ENCODE results near the gene SPPL2B.
"Not testable (repeated sequence)": the region's sequence is repeated elsewhere in the genome, so short reads cannot be mapped to it uniquely, and the experiment has no call there.

SPPL2B gene

GRCh38 chr19:2338055-2338615 lies 9.7 kb downstream of the SPPL2B start:
- no peak for DNase-seq (ENCODE audit: low read depth in 1 of 2, low spot score in 1 of 2)

GRCh38 chr19:2338751-2339643 lies 10.5 kb downstream of the SPPL2B start:
- DNase-seq (ENCODE audit: low read depth in 1 of 2, low spot score in 1 of 2): no peak

- no peak for DNase-seq (ENCODE audit: low read depth in 1 of 2, low spot score in 1 of 2)
Measured at GRCh38 chr19:2339644-2340310, 11.3 kb downstream of the SPPL2B start.

GRCh38 chr19:2340496-2341243 lies 12.2 kb downstream of the SPPL2B start:
- no peak for DNase-seq (ENCODE audit: low read depth in 1 of 2, low spot score in 1 of 2)

- no peak for DNase-seq (ENCODE audit: low read depth in 1 of 2, low spot score in 1 of 2)
Measured at GRCh38 chr19:2341244-2341751, 12.8 kb downstream of the SPPL2B start.

GRCh38 chr19:2341982-2342381 lies 13.5 kb downstream of the SPPL2B start:
- no peak for DNase-seq (ENCODE audit: low read depth in 1 of 2, low spot score in 1 of 2)

GRCh38 chr19:2342656-2343288 lies 14.3 kb downstream of the SPPL2B start:
- no peak for DNase-seq (ENCODE audit: low read depth in 1 of 2, low spot score in 1 of 2)

- no peak for DNase-seq (ENCODE audit: low read depth in 1 of 2, low spot score in 1 of 2)
Measured at GRCh38 chr19:2343289-2343982, 15.0 kb downstream of the SPPL2B start.

GRCh38 chr19:2344381-2344870 lies 15.9 kb downstream of the SPPL2B start:
- DNase-seq (ENCODE audit: low read depth in 1 of 2, low spot score in 1 of 2): no peak

GRCh38 chr19:2345076-2345475 lies 16.6 kb downstream of the SPPL2B start:
- DNase-seq (ENCODE audit: low read depth in 1 of 2, low spot score in 1 of 2): no peak

GRCh38 chr19:2345794-2346663 lies 17.5 kb downstream of the SPPL2B start:
- DNase-seq (ENCODE audit: low read depth in 1 of 2, low spot score in 1 of 2): no peak

- DNase-seq (ENCODE audit: low read depth in 1 of 2, low spot score in 1 of 2): not testable (repeated sequence)
Measured at GRCh38 chr19:2349818-2350217, 21.3 kb downstream of the SPPL2B start.

GRCh38 chr19:2350656-2351055 lies 22.2 kb downstream of the SPPL2B start:
- no peak for DNase-seq (ENCODE audit: low read depth in 1 of 2, low spot score in 1 of 2)

GRCh38 chr19:2351591-2351990 lies 23.1 kb downstream of the SPPL2B start:
- DNase-seq (ENCODE audit: low read depth in 1 of 2, low spot score in 1 of 2): no peak

GRCh38 chr19:2352121-2352520 lies 23.6 kb downstream of the SPPL2B start:
- no peak for DNase-seq (ENCODE audit: low read depth in 1 of 2, low spot score in 1 of 2)

- no peak for DNase-seq (ENCODE audit: low read depth in 1 of 2, low spot score in 1 of 2)
Measured at GRCh38 chr19:2353159-2353886, 24.8 kb downstream of the SPPL2B start.

GRCh38 chr19:2353887-2354592 lies 25.6 kb downstream of the SPPL2B start:
- DNase-seq (ENCODE audit: low read depth in 1 of 2, low spot score in 1 of 2): no peak

GRCh38 chr19:2354670-2355069 lies 26.2 kb downstream of the SPPL2B start:
- DNase-seq (ENCODE audit: low read depth in 1 of 2, low spot score in 1 of 2): no peak
